K562 (cell line): Measurements from ENCODE around the gene RRAD. TPM values are rescaled to one million over a fixed set of nuclear protein-coding genes. Genes with fewer than 3 reads are reported as not detected.
A peak's percentile ranks its signal among the peaks of the same experiment; 100 is the strongest.

Source experiments
- CHD1 ChIP-seq: fragments of 200-600 bp; sonication (generic); IDR thresholded peaks from one replicate; pipeline ENCODE4 v1.6.1; 2012; ENCODE audit warnings: mild to moderate bottlenecking, moderate library complexity, low read length, inconsistent platforms
- FOXA1 ChIP-seq: fragments of 450-650 bp; IDR thresholded peaks from 2 replicates; pipeline ENCODE4 v1.6.1; 2016; ENCODE audit warnings: mild to moderate bottlenecking, borderline replicate concordance
- FOXJ3 ChIP-seq: sonication (generic); formaldehyde crosslinking; IDR thresholded peaks from 2 replicates; pipeline ENCODE4 v1.4.0; 2020; ENCODE audit warnings: mild to moderate bottlenecking, missing genetic modification reagents
- ILK ChIP-seq: fragments of 450-650 bp; IDR thresholded peaks from 2 replicates; pipeline ENCODE4 v1.6.1; 2016; ENCODE audit warnings: missing genetic modification characterization, low read depth, mild to moderate bottlenecking, missing compliant biosample characterization, moderate library complexity, borderline replicate concordance
- JUND ChIP-seq, 2 experiments: IDR thresholded peaks; 2 replicates in 1 of 2; 3 replicates in 1 of 2; pipeline ENCODE4 v1.6.1; 2011; ENCODE audit warnings: borderline replicate concordance in 2 of 2, low read depth in 2 of 2, low read length in 2 of 2, improper control_type of control experiment in 1 of 2, missing biosample characterization in 1 of 2, missing genetic modification characterization in 1 of 2, missing genetic modification reagents in 1 of 2
- KAT7 ChIP-seq: sonication (generic); formaldehyde crosslinking; IDR thresholded peaks from 2 replicates; pipeline ENCODE4 v1.8.0; 2022; ENCODE audit warnings: missing genetic modification reagents, mild to moderate bottlenecking, borderline replicate concordance
- MAZ ChIP-seq, 2 experiments: fragments of 450-650 bp in 1 of 2; sonication (generic) in 1 of 2; formaldehyde crosslinking; IDR thresholded peaks in 1 of 2; conservative IDR thresholded peaks in 1 of 2; 2 replicates each; pipeline versions ENCODE4 v1.4.0 to v1.5.0; 2020; ENCODE audit warnings: mild to moderate bottlenecking in 1 of 2, missing genetic modification reagents in 1 of 2
- MEF2A ChIP-seq: IDR thresholded peaks from 2 replicates; pipeline ENCODE4 v1.6.1; 2011; ENCODE audit warnings: low read depth, mild to moderate bottlenecking, low read length, moderate library complexity; ENCODE audit not compliant: control insufficient read depth
- MTA1 ChIP-seq: fragments of 450-650 bp; IDR thresholded peaks from 2 replicates; pipeline ENCODE4 v1.6.1; 2017; ENCODE audit warnings: borderline replicate concordance
- NFE2L1 ChIP-seq: fragments of 450-650 bp; IDR thresholded peaks from 2 replicates; pipeline ENCODE4 v1.6.1; 2016; ENCODE audit warnings: missing genetic modification characterization, low read depth, mild to moderate bottlenecking, missing compliant biosample characterization, moderate library complexity, borderline replicate concordance
- NUFIP1 ChIP-seq: fragments of 450-650 bp; IDR thresholded peaks from 2 replicates; pipeline ENCODE4 v1.6.1; 2018; ENCODE audit not compliant: partially characterized antibody
- SMC3 ChIP-seq: conservative IDR thresholded peaks from 2 replicates; pipeline ENCODE4 v1.6.1; 2011; ENCODE audit warnings: low read depth, low read length, improper control_type of control experiment; ENCODE audit not compliant: insufficient read depth
- TARDBP ChIP-seq: fragments of 450-650 bp; IDR thresholded peaks from 2 replicates; pipeline ENCODE4 v1.6.1; 2016
- ZNF274 ChIP-seq: IDR thresholded peaks from 2 replicates; pipeline ENCODE4 v1.6.1; 2011; ENCODE audit warnings: low read depth, mild to moderate bottlenecking, low read length, moderate library complexity, borderline replicate concordance
- ZNF324 ChIP-seq: fragments of 250-450 bp; sonication (Bioruptor Pico); IDR thresholded peaks from 2 replicates; pipeline ENCODE4 v1.4.0; 2020; ENCODE audit warnings: mild to moderate bottlenecking
- ZNF79 ChIP-seq: fragments of 250-450 bp; sonication (Bioruptor Pico); IDR thresholded peaks from 2 replicates; pipeline ENCODE4 v1.4.0; 2020; ENCODE audit warnings: low read depth, mild to moderate bottlenecking, moderate library complexity
- ZSCAN29 ChIP-seq: fragments of 450-650 bp; IDR thresholded peaks from 2 replicates; pipeline ENCODE4 v1.6.1; 2017
- polyA plus RNA-seq, 8 experiments: library from polyadenylated mRNA; depleted of rRNA in 4 of 8; stranded (reverse) in 5 of 8; unstranded in 3 of 8; fragments of >200 nt; fragmentation: Nextera tagmentation in 2 of 8; fragmentation: Illumina TruSeq in 1 of 8; extraction: Ambion mirVana in 2 of 8; extraction: Trizol in 1 of 8; gene quantifications; 2 replicates each; pipeline versions ENCODE4 v1.2.1 to v1.2.3, GENCODE V29; 2011 to 2014; ENCODE audit warnings: inconsistent platforms in 1 of 8, missing spikeins in 1 of 8
- total RNA-seq, 7 experiments: library from RNA; depleted of rRNA in 6 of 7; stranded (reverse); fragments of >200 nt in 6 of 7; fragmentation: Illumina TruSeq in 2 of 7; extraction: Trizol in 2 of 7; gene quantifications; 2 replicates each; pipeline versions ENCODE4 v1.2.1 to v1.2.3, GENCODE V29; 2011 to 2021; ENCODE audit warnings: low replicate concordance in 1 of 7
- TF ChIP-seq, protein P1 (sequence below): fragments of 450-650 bp; conservative IDR thresholded peaks from 2 replicates; pipeline ENCODE4 v1.6.1; 2016; ENCODE audit warnings: missing genetic modification characterization, low read depth, mild to moderate bottlenecking, missing compliant biosample characterization, moderate library complexity
- TF ChIP-seq, protein P2 (sequence below): fragments of 250-450 bp; sonication (Bioruptor Pico); IDR thresholded peaks from 2 replicates; pipeline ENCODE4 v1.5.0; 2021
- TF ChIP-seq, protein P3 (sequence below): fragments of 200-400 bp; formaldehyde crosslinking; IDR thresholded peaks from 2 replicates; pipeline ENCODE4 v1.6.1; 2017; ENCODE audit warnings: mild to moderate bottlenecking, low read depth, low read length, moderate library complexity

RRAD gene
- total and polyA plus RNA-seq, 9 of the 15 experiments (the other 6 are each of a cell fraction or from before 2014, with no cell fraction given) = 0.09 to 0.20 (median 0.13) TPM; not detected in 5

DNA sequence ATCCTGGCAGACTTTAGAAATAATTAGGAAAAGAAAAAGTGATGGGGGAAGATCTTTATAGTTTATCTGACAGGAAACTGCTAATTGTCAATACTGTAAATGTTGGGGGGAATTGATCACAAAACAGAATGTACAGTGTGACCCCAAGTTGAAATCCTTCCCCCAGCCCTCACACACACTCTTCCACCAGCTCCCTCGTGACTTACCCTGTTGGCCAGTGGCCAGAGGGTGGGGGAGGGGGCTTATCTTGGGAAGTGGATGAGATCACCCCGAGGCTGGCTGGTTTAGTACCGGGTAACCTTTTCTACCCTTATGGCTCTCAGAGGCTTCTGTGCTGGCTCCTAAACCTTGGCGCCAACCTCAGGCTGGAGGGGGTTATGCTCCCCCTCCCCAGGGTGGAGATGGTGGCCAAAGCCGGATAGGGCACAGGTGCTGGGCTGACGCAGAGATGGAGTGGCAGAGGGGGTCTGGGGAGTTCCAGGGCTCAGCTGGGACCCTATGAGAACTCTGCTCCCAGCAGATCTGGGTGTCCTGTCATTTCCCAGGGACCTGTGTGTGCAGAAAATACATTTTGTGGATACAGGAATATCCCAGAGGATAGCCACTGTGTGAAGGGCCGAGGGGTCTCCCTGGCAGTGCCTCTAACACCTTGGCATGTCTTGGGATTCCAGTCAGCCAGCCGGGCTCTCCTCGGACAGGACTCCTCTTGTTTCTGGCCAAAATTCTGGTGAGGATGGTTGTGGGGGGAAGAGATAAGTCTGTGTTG is 25.2 kb downstream of the RRAD start (continued):
- TF ChIP-seq, protein P1, sequence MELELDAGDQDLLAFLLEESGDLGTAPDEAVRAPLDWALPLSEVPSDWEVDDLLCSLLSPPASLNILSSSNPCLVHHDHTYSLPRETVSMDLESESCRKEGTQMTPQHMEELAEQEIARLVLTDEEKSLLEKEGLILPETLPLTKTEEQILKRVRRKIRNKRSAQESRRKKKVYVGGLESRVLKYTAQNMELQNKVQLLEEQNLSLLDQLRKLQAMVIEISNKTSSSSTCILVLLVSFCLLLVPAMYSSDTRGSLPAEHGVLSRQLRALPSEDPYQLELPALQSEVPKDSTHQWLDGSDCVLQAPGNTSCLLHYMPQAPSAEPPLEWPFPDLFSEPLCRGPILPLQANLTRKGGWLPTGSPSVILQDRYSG (tag) = 0 out of 2 replicates have a peak, but pooled peaks have one; percentile 21
- TF ChIP-seq FOXJ3 (no peak), ILK (tag) (no peak), JUND (IDR thresholded peaks at IDR 0.05; ENCODE audit: borderline replicate concordance, low read depth, low read length) (peak; percentile 100), JUND (tag; IDR thresholded peaks at IDR 0.05; ENCODE audit: borderline replicate concordance, low read depth, low read length) (peak; percentile 99), KAT7 (peak; percentile 97; the same call in 1 of the 2 replicates), TARDBP (no peak), SMC3 (no peak), MEF2A (no peak), ZNF274 (no peak), ZNF324 (CRISPR knock-in tag) (no peak), CHD1 (peak; percentile 68), NUFIP1 (no peak), ZNF79 (CRISPR knock-in tag) (no peak), FOXA1 (no peak), MAZ (CRISPR knock-in tag; conservative IDR thresholded peaks at IDR 0.05 in 1 of 2, IDR thresholded peaks at IDR 0.05 in 1 of 2) (peak; percentile 44 to 58; a peak in 2 of 4 replicates), MTA1 (0 out of 2 replicates have a peak, but pooled peaks have one; percentile 23), ZSCAN29 (no peak), NFE2L1 (no peak; the same call in 1 of the 2 replicates)
- TF ChIP-seq, protein P2, sequence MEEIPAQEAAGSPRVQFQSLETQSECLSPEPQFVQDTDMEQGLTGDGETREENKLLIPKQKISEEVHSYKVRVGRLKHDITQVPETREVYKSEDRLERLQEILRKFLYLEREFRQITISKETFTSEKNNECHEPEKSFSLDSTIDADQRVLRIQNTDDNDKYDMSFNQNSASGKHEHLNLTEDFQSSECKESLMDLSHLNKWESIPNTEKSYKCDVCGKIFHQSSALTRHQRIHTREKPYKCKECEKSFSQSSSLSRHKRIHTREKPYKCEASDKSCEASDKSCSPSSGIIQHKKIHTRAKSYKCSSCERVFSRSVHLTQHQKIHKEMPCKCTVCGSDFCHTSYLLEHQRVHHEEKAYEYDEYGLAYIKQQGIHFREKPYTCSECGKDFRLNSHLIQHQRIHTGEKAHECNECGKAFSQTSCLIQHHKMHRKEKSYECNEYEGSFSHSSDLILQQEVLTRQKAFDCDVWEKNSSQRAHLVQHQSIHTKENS (CRISPR knock-in tag) = no peak
- TF ChIP-seq, protein P3, sequence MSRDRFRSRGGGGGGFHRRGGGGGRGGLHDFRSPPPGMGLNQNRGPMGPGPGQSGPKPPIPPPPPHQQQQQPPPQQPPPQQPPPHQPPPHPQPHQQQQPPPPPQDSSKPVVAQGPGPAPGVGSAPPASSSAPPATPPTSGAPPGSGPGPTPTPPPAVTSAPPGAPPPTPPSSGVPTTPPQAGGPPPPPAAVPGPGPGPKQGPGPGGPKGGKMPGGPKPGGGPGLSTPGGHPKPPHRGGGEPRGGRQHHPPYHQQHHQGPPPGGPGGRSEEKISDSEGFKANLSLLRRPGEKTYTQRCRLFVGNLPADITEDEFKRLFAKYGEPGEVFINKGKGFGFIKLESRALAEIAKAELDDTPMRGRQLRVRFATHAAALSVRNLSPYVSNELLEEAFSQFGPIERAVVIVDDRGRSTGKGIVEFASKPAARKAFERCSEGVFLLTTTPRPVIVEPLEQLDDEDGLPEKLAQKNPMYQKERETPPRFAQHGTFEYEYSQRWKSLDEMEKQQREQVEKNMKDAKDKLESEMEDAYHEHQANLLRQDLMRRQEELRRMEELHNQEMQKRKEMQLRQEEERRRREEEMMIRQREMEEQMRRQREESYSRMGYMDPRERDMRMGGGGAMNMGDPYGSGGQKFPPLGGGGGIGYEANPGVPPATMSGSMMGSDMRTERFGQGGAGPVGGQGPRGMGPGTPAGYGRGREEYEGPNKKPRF = no peak
